GM23338 (cell line): ENCODE data around the gene PHYHD1. TPM values are rescaled to one million over a fixed set of nuclear protein-coding genes. Genes with fewer than 3 reads are reported as not detected.

ENCODE experiments used
- EZH2 ChIP-seq: fragments of 200-600 bp; sonication (generic); IDR thresholded peaks from one replicate; pipeline ENCODE4 v1.8.0; 2017; ENCODE audit warnings: antibody characterized with exemption, mild to moderate bottlenecking, low read depth; ENCODE audit not compliant: unreplicated experiment
- EZH2phosphoT487 ChIP-seq: fragments of 200-600 bp; sonication (generic); IDR thresholded peaks from one replicate; pipeline ENCODE4 v1.8.1; 2018; ENCODE audit warnings: antibody characterized with exemption; ENCODE audit not compliant: unreplicated experiment
- NANOG ChIP-seq: IDR thresholded peaks from 2 replicates; pipeline ENCODE4 v1.6.1; 2016; ENCODE audit warnings: antibody characterized with exemption, borderline replicate concordance
- POLR2AphosphoS5 ChIP-seq: IDR thresholded peaks from 2 replicates; pipeline ENCODE4 v1.6.1; 2016; ENCODE audit warnings: antibody characterized with exemption, low read depth
- ZNF331 ChIP-seq: fragments of 250-450 bp; sonication (Bioruptor Pico); IDR thresholded peaks from 2 replicates; pipeline ENCODE4 v1.5.0; 2020; ENCODE audit warnings: low read depth, mild to moderate bottlenecking, moderate library complexity
- ZNF462 ChIP-seq: fragments of 250-450 bp; sonication (Bioruptor Pico); IDR thresholded peaks from 2 replicates; pipeline ENCODE4 v1.5.0; 2020; ENCODE audit warnings: mild to moderate bottlenecking, moderate library complexity
- polyA plus RNA-seq: library from polyadenylated mRNA; unstranded; fragments of >200 nt; fragmentation: Nextera tagmentation; extraction: Ambion mirVana; gene quantifications from 2 replicates; pipeline ENCODE4 v1.2.1, GENCODE V29; 2016
- total RNA-seq: library from RNA; depleted of rRNA; stranded (reverse); fragments of >200 nt; shearing (Covaris generic); gene quantifications from 2 replicates; pipeline ENCODE4 v1.2.3, GENCODE V29; 2014
- TF ChIP-seq, protein P1 (sequence below): IDR thresholded peaks from one replicate; pipeline ENCODE4 v1.6.1; 2018; ENCODE audit warnings: antibody characterized with exemption; ENCODE audit not compliant: unreplicated experiment
- TF ChIP-seq, protein P2 (sequence below): IDR thresholded peaks from 2 replicates; pipeline ENCODE4 v1.6.1; 2016; ENCODE audit warnings: antibody characterized with exemption

The PHYHD1 gene
- total and polyA plus RNA-seq, 2 experiments from 2014 or later = 10.4 to 16.8 TPM

- TF ChIP-seq ZNF462 (CRISPR knock-in tag) = no peak
- TF ChIP-seq EZH2phosphoT487 = no peak
- no peak for TF ChIP-seq POLR2AphosphoS5
- TF ChIP-seq NANOG = no peak
- TF ChIP-seq EZH2 = no peak
- TF ChIP-seq, protein P1, sequence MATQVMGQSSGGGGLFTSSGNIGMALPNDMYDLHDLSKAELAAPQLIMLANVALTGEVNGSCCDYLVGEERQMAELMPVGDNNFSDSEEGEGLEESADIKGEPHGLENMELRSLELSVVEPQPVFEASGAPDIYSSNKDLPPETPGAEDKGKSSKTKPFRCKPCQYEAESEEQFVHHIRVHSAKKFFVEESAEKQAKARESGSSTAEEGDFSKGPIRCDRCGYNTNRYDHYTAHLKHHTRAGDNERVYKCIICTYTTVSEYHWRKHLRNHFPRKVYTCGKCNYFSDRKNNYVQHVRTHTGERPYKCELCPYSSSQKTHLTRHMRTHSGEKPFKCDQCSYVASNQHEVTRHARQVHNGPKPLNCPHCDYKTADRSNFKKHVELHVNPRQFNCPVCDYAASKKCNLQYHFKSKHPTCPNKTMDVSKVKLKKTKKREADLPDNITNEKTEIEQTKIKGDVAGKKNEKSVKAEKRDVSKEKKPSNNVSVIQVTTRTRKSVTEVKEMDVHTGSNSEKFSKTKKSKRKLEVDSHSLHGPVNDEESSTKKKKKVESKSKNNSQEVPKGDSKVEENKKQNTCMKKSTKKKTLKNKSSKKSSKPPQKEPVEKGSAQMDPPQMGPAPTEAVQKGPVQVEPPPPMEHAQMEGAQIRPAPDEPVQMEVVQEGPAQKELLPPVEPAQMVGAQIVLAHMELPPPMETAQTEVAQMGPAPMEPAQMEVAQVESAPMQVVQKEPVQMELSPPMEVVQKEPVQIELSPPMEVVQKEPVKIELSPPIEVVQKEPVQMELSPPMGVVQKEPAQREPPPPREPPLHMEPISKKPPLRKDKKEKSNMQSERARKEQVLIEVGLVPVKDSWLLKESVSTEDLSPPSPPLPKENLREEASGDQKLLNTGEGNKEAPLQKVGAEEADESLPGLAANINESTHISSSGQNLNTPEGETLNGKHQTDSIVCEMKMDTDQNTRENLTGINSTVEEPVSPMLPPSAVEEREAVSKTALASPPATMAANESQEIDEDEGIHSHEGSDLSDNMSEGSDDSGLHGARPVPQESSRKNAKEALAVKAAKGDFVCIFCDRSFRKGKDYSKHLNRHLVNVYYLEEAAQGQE = no peak
- TF ChIP-seq, protein P2, sequence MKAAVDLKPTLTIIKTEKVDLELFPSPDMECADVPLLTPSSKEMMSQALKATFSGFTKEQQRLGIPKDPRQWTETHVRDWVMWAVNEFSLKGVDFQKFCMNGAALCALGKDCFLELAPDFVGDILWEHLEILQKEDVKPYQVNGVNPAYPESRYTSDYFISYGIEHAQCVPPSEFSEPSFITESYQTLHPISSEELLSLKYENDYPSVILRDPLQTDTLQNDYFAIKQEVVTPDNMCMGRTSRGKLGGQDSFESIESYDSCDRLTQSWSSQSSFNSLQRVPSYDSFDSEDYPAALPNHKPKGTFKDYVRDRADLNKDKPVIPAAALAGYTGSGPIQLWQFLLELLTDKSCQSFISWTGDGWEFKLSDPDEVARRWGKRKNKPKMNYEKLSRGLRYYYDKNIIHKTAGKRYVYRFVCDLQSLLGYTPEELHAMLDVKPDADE = no peak
- no peak for TF ChIP-seq ZNF331 (CRISPR knock-in tag)
Observed at GRCh38 chr9:128933731-128934130, 12.9 kb downstream of the PHYHD1 start (continued).
